HepG2 (cell line): ENCODE data around the gene SPAG5. TPM values are rescaled to one million over a fixed set of nuclear protein-coding genes. Genes with fewer than 3 reads are reported as not detected.

ENCODE experiments used
- EP300 ChIP-seq, 3 experiments: sonication (generic) in 1 of 3; formaldehyde crosslinking in 1 of 3; IDR thresholded peaks; 2 replicates each; pipeline versions ENCODE4 v1.5.1 to v1.6.1; 2011 to 2020; ENCODE audit warnings: low read depth in 2 of 3, low read length in 2 of 3, borderline replicate concordance in 1 of 3, improper control_type of control experiment in 1 of 3, mild to moderate bottlenecking in 1 of 3, missing genetic modification reagents in 1 of 3, moderate library complexity in 1 of 3
- HIC2 ChIP-seq: sonication (generic); formaldehyde crosslinking; IDR thresholded peaks from 2 replicates; pipeline ENCODE4 v1.9.0; 2022; ENCODE audit warnings: low read depth, missing genetic modification reagents
- MBD4 ChIP-seq: IDR thresholded peaks from 2 replicates; pipeline ENCODE4 v1.6.1; 2012; ENCODE audit warnings: low read length, inconsistent platforms, borderline replicate concordance
- MLXIP ChIP-seq: sonication (generic); formaldehyde crosslinking; IDR thresholded peaks from 2 replicates; pipeline ENCODE4 v1.9.0; 2021; ENCODE audit warnings: missing genetic modification reagents, borderline replicate concordance
- MXD4 ChIP-seq: IDR thresholded peaks from 2 replicates; pipeline ENCODE4 v1.6.1; 2016; ENCODE audit warnings: mild to moderate bottlenecking, missing biosample characterization, missing genetic modification reagents
- NCOA5 ChIP-seq: sonication (generic); formaldehyde crosslinking; IDR thresholded peaks from 2 replicates; pipeline ENCODE4 v1.4.0; 2020; ENCODE audit warnings: missing genetic modification reagents
- NFAT5 ChIP-seq: sonication (generic); formaldehyde crosslinking; IDR thresholded peaks from 2 replicates; pipeline ENCODE4 v1.4.0; 2020; ENCODE audit warnings: missing genetic modification reagents
- POLR2G ChIP-seq: fragments of 200-400 bp; formaldehyde crosslinking; IDR thresholded peaks from 2 replicates; pipeline ENCODE4 v1.6.1; 2018; ENCODE audit warnings: mild to moderate bottlenecking, low read depth, low read length, moderate library complexity
- SNAI1 ChIP-seq: sonication (generic); formaldehyde crosslinking; IDR thresholded peaks from 2 replicates; pipeline ENCODE4 v1.5.0; 2020; ENCODE audit warnings: mild to moderate bottlenecking, missing genetic modification reagents, borderline replicate concordance
- ZNF234 ChIP-seq: sonication (generic); formaldehyde crosslinking; conservative IDR thresholded peaks from 2 replicates; pipeline ENCODE4 v1.5.1; 2020; ENCODE audit warnings: mild to moderate bottlenecking, missing genetic modification reagents
- ZNF430 ChIP-seq: sonication (generic); formaldehyde crosslinking; IDR thresholded peaks from 2 replicates; pipeline ENCODE4 v1.9.0; 2021; ENCODE audit warnings: mild to moderate bottlenecking, missing genetic modification reagents
- ZNF574 ChIP-seq: sonication (generic); formaldehyde crosslinking; IDR thresholded peaks from 2 replicates; pipeline ENCODE4 v1.4.0; 2020; ENCODE audit warnings: missing genetic modification reagents
- ZNF629 ChIP-seq: sonication (generic); formaldehyde crosslinking; conservative IDR thresholded peaks from 2 replicates; pipeline ENCODE4 v1.5.0; 2020; ENCODE audit warnings: missing genetic modification reagents
- ZNF761 ChIP-seq: sonication (generic); formaldehyde crosslinking; conservative IDR thresholded peaks from 2 replicates; pipeline ENCODE4 v1.4.0; 2020; ENCODE audit warnings: mild to moderate bottlenecking, missing genetic modification reagents
- ZSCAN20 ChIP-seq: sonication (generic); formaldehyde crosslinking; IDR thresholded peaks from 2 replicates; pipeline ENCODE4 v1.4.0; 2020; ENCODE audit warnings: missing genetic modification reagents, mild to moderate bottlenecking, borderline replicate concordance
- polyA plus RNA-seq, 8 experiments: library from polyadenylated mRNA; depleted of rRNA in 3 of 8; stranded (reverse) in 7 of 8; unstranded in 1 of 8; fragments of >200 nt; fragmentation: Illumina TruSeq in 4 of 8; extraction: Trizol in 4 of 8; gene quantifications; 2 replicates each; pipeline versions ENCODE4 v1.2.1 to v1.2.3, GENCODE V29; 2011 to 2016; ENCODE audit warnings: low read depth in 4 of 8, missing spikeins in 1 of 8, mixed read lengths in 1 of 8; ENCODE audit not compliant: insufficient read depth in 1 of 8
- total RNA-seq, 5 experiments: library from RNA; depleted of rRNA; stranded (reverse); fragments of >200 nt; fragmentation: Illumina TruSeq; extraction: Trizol; gene quantifications; 2 replicates each; pipeline ENCODE4 v1.2.3, GENCODE V29; 2016; ENCODE audit warnings: low read depth in 1 of 5

SPAG5 gene
- total and polyA plus RNA-seq, 2 of the 13 experiments (the other 11 are each of a cell fraction or from before 2014, with no cell fraction given): 41.4 to 98.0 TPM

- no peak for TF ChIP-seq EP300 (IDR thresholded peaks at IDR 0.05; ENCODE audit: low read depth in 2 of 2, low read length in 2 of 2)
- no peak for TF ChIP-seq EP300 (CRISPR knock-in tag; IDR thresholded peaks at IDR 0.05; ENCODE audit: borderline replicate concordance)
- peak; percentile 77 for TF ChIP-seq NFAT5
- peak; percentile 71 for TF ChIP-seq ZNF430 (CRISPR knock-in tag)
- TF ChIP-seq MLXIP: no peak
- TF ChIP-seq ZNF574 (CRISPR knock-in tag): peak; percentile 36
- no peak for TF ChIP-seq ZNF234 (CRISPR knock-in tag)
- no peak for TF ChIP-seq ZNF629 (CRISPR knock-in tag)
- TF ChIP-seq MXD4 (CRISPR knock-in tag): 0 out of 2 replicates have a peak, but pooled peaks have one; percentile 41
- TF ChIP-seq NCOA5 (CRISPR knock-in tag): no peak
- no peak for TF ChIP-seq SNAI1 (CRISPR knock-in tag)
- TF ChIP-seq ZNF761 (CRISPR knock-in tag): no peak
- TF ChIP-seq ZSCAN20 (CRISPR knock-in tag): 0 out of 2 replicates have a peak, but pooled peaks have one; percentile 62
- no peak for TF ChIP-seq MBD4
- peak; percentile 74 for TF ChIP-seq POLR2G
- no peak for TF ChIP-seq HIC2 (CRISPR knock-in tag)
These were observed 46.4 kb downstream of the SPAG5 start, which contains the start of gene UNC119 (continued) for GRCh38 chr17:28552176-28552999.
